ENCODE results near the gene HOXD11.

GRCh38 chr2:176156807-176157498, 49.9 kb downstream of the HOXD11 start, which contains the start of gene HOXD3:
- TF ChIP-seq EZH2 (IDR thresholded peaks at IDR 0.05; ENCODE audit: insufficient read depth, poor library complexity, severe bottlenecking), result no peak
- TF ChIP-seq EZH2phosphoT487 (IDR thresholded peaks at IDR 0.05; ENCODE audit: insufficient read depth, low read depth), result no peak

All from GM23248 (cell line).